CD4-positive, alpha-beta T cell (primary cell): ENCODE results near the gene LSM14A. TPM values are rescaled to one million over a fixed set of nuclear protein-coding genes. Genes with fewer than 3 reads are reported as not detected.
"Not testable (repeated sequence)": the region's sequence is repeated elsewhere in the genome, so short reads cannot be mapped to it uniquely, and the experiment has no call there.

Experiments
- ATAC-seq: fragments of 200-7000 bp; cut with Tn5 transposase; one replicate; pipeline ENCODE4 v1.10.0; 2022; ENCODE audit warnings: mild to moderate bottlenecking; ENCODE audit not compliant: poor library complexity
- CTCF ChIA-PET: fragments of 350-600 bp; sonication (Branson Sonifier 250); formaldehyde crosslinking; loops from one replicate; lab custom pipeline; 2021; ENCODE audit warnings: antibody characterized with exemption, inconsistent platforms; lab: Charles Lee
- POLR2A ChIA-PET: fragments of 350-600 bp; sonication (Branson Sonifier 250); formaldehyde crosslinking; loops from one replicate; lab custom pipeline; 2021; ENCODE audit warnings: antibody characterized with exemption, inconsistent platforms; lab: Charles Lee
- DNase-seq, 14 experiments: peaks; one replicate each; pipeline ENCODE4 v3.0.0-alpha.2; 2013 to 2020; ENCODE audit warnings: mixed read lengths in 2 of 14
- H3K27ac ChIP-seq, 2 donors: one replicate each; pipeline versions ENCODE4 v1.5.1 to v1.7.0; 2013; ENCODE audit warnings: low read length in 2 of 2, low read depth in 1 of 2, mild to moderate bottlenecking in 1 of 2
- H3K27me3 ChIP-seq, 2 experiments: 1 replicate in 1 of 2; 2 replicates in 1 of 2; pipeline versions ENCODE4 v1.6.1 to v1.7.0; 2013; ENCODE audit warnings: low read length in 2 of 2, control low read depth in 1 of 2, mild to moderate bottlenecking in 1 of 2, moderate library complexity in 1 of 2; ENCODE audit not compliant: insufficient read depth in 2 of 2, control insufficient read depth in 1 of 2
- H3K36me3 ChIP-seq: one replicate; pipeline ENCODE4 v1.6.1; 2013; ENCODE audit warnings: low read length, control low read depth; ENCODE audit not compliant: insufficient read depth
- H3K4me1 ChIP-seq: one replicate; pipeline ENCODE4 v1.6.1; 2013; ENCODE audit warnings: low read length, control low read depth; ENCODE audit not compliant: insufficient read depth
- H3K4me3 ChIP-seq: one replicate; pipeline ENCODE4 v1.5.1; 2013; ENCODE audit warnings: mild to moderate bottlenecking, low read length, moderate library complexity
- H3K9me3 ChIP-seq, 2 experiments: 1 replicate in 1 of 2; 2 replicates in 1 of 2; pipeline versions ENCODE4 v1.6.1 to v1.7.0; 2013; ENCODE audit warnings: low read length in 2 of 2, mild to moderate bottlenecking in 2 of 2, control low read depth in 1 of 2, moderate library complexity in 1 of 2; ENCODE audit not compliant: control insufficient read depth in 1 of 2, insufficient read depth in 1 of 2
- H3K27ac Mint-ChIP-seq: one replicate; pipeline ENCODE4 v1.8.0; 2020; ENCODE audit warnings: mixed read lengths
- H3K27me3 Mint-ChIP-seq: one replicate; pipeline ENCODE4 v1.8.0; 2021; ENCODE audit warnings: mixed read lengths
- H3K36me3 Mint-ChIP-seq: one replicate; pipeline ENCODE4 v1.8.0; 2021; ENCODE audit warnings: low read depth, mixed read lengths
- H3K4me1 Mint-ChIP-seq: one replicate; pipeline ENCODE4 v1.8.0; 2021; ENCODE audit warnings: low read depth, mixed read lengths
- H3K4me3 Mint-ChIP-seq: one replicate; pipeline ENCODE4 v1.8.0; 2020; ENCODE audit warnings: mild to moderate bottlenecking, mixed read lengths
- H3K9me3 Mint-ChIP-seq: one replicate; pipeline ENCODE4 v1.8.0; 2020; ENCODE audit warnings: mixed read lengths
- intact Hi-C, 2 experiments: fragments of 100-400 bp; cut with DNase I in 1 of 2; cut with micrococcal nuclease in 1 of 2; formaldehyde crosslinking; loops; one replicate each; pipeline versions ENCODE4 v1.15.1 to v1.9.0; 2023 to 2025; cut with DNase I, micrococcal nuclease
- total RNA-seq, 174 experiments: library from RNA in 2 of 174; stranded (reverse) in 2 of 174; gene quantifications; one replicate each; pipeline ENCODE4 v1.2.3 and lab custom pipeline; 2021 to 2026
- TF ChIP-seq, protein P1 (sequence below): fragments of 200-600 bp; IDR thresholded peaks from one replicate; pipeline ENCODE4 v1.8.0; 2022; ENCODE audit warnings: antibody characterized with exemption, mild to moderate bottlenecking

LSM14A gene
- total RNA-seq, 2 experiments from 2014 or later = 210 to 217 TPM

- DNase-seq (no peak), ATAC-seq (no peak)
- Mint-ChIP-seq H3K27me3 (no peaks in the 10 kb centered on the region), H3K36me3 (no peaks in the 10 kb centered on the region), H3K4me3 (no peak overlapping the region), H3K4me1 (no peaks in the 10 kb centered on the region), H3K27ac (no peak overlapping the region), H3K9me3 (no peaks in the 10 kb centered on the region)
- Histone ChIP-seq H3K9me3 (no peaks in the 10 kb centered on the region), H3K27me3 (no peaks in the 10 kb centered on the region), H3K4me1 (no peaks in the 10 kb centered on the region), H3K4me3 (no peak overlapping the region), H3K27ac (no peak overlapping the region), H3K36me3 (no peaks in the 10 kb centered on the region)
- POLR2A ChIA-PET = no interaction called here
- intact Hi-C loops = no loop called here
- CTCF ChIA-PET = interaction anchor here (1.0 kb wide), 1 partner anchor 18 kb away, joined by 3 read pairs; no protein-coding TSS in a partner anchor
- TF ChIP-seq, protein P1, sequence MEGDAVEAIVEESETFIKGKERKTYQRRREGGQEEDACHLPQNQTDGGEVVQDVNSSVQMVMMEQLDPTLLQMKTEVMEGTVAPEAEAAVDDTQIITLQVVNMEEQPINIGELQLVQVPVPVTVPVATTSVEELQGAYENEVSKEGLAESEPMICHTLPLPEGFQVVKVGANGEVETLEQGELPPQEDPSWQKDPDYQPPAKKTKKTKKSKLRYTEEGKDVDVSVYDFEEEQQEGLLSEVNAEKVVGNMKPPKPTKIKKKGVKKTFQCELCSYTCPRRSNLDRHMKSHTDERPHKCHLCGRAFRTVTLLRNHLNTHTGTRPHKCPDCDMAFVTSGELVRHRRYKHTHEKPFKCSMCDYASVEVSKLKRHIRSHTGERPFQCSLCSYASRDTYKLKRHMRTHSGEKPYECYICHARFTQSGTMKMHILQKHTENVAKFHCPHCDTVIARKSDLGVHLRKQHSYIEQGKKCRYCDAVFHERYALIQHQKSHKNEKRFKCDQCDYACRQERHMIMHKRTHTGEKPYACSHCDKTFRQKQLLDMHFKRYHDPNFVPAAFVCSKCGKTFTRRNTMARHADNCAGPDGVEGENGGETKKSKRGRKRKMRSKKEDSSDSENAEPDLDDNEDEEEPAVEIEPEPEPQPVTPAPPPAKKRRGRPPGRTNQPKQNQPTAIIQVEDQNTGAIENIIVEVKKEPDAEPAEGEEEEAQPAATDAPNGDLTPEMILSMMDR = no peak
Measured at GRCh38 chr19:34127684-34128189, 44.6 kb upstream of the LSM14A start.

GRCh38 chr19:34128558-34129250, 43.6 kb upstream of the LSM14A start:
- H3K27ac Mint-ChIP-seq = no peak overlapping the region
- H3K4me3 ChIP-seq = no peak overlapping the region
- no peaks in the 10 kb centered on the region for H3K27me3 ChIP-seq
- H3K36me3 ChIP-seq = no peaks in the 10 kb centered on the region
- no peaks in the 10 kb centered on the region for H3K27me3 Mint-ChIP-seq
- TF ChIP-seq, protein P1 = no peak
- intact Hi-C loops = no loop called here
- DNase-seq = no peak
- H3K9me3 Mint-ChIP-seq = no peaks in the 10 kb centered on the region
- ChIA-PET POLR2A (no interaction called here), CTCF (no interaction called here)
- no peaks in the 10 kb centered on the region for H3K36me3 Mint-ChIP-seq
- no peaks in the 10 kb centered on the region for H3K9me3 ChIP-seq
- no peak for ATAC-seq
- H3K27ac ChIP-seq = no peak overlapping the region
- H3K4me3 Mint-ChIP-seq = no peak overlapping the region
- H3K4me1 ChIP-seq = peaks cover 2% of the 10 kb centered on the region
- no peaks in the 10 kb centered on the region for H3K4me1 Mint-ChIP-seq

DNA sequence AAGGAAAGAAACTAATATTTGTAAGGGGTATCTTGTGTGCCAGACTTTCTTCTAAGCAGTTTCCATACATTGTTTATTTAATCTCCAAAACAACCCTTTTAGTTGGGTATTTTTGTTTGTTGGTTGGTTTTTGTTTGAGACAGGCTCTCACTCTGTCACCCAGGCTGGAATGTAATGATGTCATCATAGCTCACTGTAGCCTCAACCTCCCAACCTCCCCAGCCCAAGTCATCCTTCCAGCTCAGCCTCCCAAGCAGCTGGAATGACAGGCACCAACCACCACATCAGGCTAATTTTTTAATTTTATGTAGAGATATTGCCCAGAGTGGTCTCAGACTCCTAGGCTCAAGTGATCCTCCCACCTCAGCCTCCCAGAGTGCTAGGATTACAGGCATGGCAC, 41.2 kb upstream of the LSM14A start:
- intact Hi-C loops = loop anchor here in 1 of 2 experiments (10.0 kb wide), 2 partner anchors 606 to 1546 kb away; partner anchors contain the start of genes PDCD5 and PEPD
- Histone ChIP-seq H3K27me3 (no peaks in the 10 kb centered on the region), H3K4me1 (peaks cover 13% of the 10 kb centered on the region), H3K36me3 (no peaks in the 10 kb centered on the region), H3K4me3 (no peak overlapping the region), H3K27ac (no peak overlapping the region), H3K9me3 (no peaks in the 10 kb centered on the region)
- POLR2A ChIA-PET = no interaction called here
- CTCF ChIA-PET = interaction anchor here (0.9 kb wide), 1 partner anchor 9 kb away, joined by 3 read pairs; no protein-coding TSS in a partner anchor
- no peaks in the 10 kb centered on the region for H3K9me3 Mint-ChIP-seq
- no peak overlapping the region for H3K4me3 Mint-ChIP-seq
- DNase-seq (no peak), ATAC-seq (no peak)
- TF ChIP-seq, protein P1 = no peak
- peaks cover 3% of the 10 kb centered on the region for H3K4me1 Mint-ChIP-seq
- H3K36me3 Mint-ChIP-seq = peaks cover 4% of the 10 kb centered on the region
- no peaks in the 10 kb centered on the region for H3K27me3 Mint-ChIP-seq
- no peak overlapping the region for H3K27ac Mint-ChIP-seq

DNA sequence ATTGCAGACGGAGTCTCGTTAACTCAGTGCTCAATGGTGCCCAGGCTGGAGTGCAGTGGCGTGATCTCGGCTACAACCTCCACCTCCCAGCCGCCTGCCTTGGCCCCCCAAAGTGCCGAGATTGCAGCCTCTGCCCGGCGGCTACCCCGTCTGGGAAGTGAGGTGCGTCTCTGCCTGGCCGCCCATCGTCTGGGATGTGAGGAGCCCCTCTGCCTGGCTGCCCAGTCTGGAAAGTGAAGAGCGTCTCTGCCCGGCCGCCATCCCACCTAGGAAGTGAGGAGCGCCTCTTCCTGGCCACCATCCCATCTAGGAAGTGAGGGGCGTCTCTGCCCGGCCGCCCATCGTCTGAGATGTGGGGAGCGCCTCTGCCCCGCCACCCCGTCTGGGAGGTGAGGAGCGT, 40.2 kb upstream of the LSM14A start:
- H3K4me3 ChIP-seq, H3K36me3 Mint-ChIP-seq, H3K9me3 ChIP-seq, H3K4me1 Mint-ChIP-seq, H3K27me3 ChIP-seq, DNase-seq, POLR2A ChIA-PET, H3K27ac ChIP-seq, H3K36me3 ChIP-seq, H3K27me3 Mint-ChIP-seq, H3K9me3 Mint-ChIP-seq, CTCF ChIA-PET, ATAC-seq, H3K27ac Mint-ChIP-seq, H3K4me3 Mint-ChIP-seq: not testable (repeated sequence)
- peaks cover 13% of the 10 kb centered on the region for H3K4me1 ChIP-seq
- intact Hi-C loops = loop anchor here in 1 of 2 experiments (10.0 kb wide), 2 partner anchors 607 to 1547 kb away; partner anchors contain the start of genes PDCD5 and PEPD

DNA sequence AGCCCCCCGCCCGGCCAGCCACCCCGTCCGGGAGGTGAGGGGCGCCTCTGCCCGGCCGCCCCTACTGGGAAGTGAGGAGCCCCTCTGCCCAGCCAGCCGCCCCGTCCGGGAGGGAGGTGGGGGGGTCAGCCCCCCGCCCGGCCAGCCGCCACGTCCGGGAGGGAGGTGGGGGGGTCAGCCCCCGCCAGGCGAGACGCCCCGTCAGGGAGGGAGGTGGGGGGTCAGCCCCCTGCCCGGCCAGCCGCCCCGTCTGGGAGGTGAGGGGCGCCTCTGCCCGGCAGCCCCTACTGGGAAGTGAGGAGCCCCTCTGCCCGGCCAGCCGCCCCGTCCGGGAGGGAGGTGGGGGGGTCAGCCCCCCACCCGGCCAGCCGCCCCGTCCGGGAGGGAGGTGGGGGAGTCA, 39.6 kb upstream of the LSM14A start:
- DNase-seq = not testable (repeated sequence)

More for the DNA sequence above, 39.6 kb upstream of the LSM14A start:
- CTCF ChIA-PET, H3K27me3 Mint-ChIP-seq, H3K4me3 ChIP-seq, H3K27ac ChIP-seq, H3K36me3 Mint-ChIP-seq, H3K36me3 ChIP-seq, H3K4me3 Mint-ChIP-seq, POLR2A ChIA-PET, H3K27me3 ChIP-seq, H3K9me3 ChIP-seq, H3K4me1 Mint-ChIP-seq, ATAC-seq, H3K9me3 Mint-ChIP-seq, H3K27ac Mint-ChIP-seq: not testable (repeated sequence)
- H3K4me1 ChIP-seq = peaks cover 13% of the 10 kb centered on the region
- intact Hi-C loops = loop anchor here in 1 of 2 experiments (10.0 kb wide), 2 partner anchors 608 to 1548 kb away; partner anchors contain the start of genes PDCD5 and PEPD
